ENCODE measurements around the gene EIF3D.

DNA sequence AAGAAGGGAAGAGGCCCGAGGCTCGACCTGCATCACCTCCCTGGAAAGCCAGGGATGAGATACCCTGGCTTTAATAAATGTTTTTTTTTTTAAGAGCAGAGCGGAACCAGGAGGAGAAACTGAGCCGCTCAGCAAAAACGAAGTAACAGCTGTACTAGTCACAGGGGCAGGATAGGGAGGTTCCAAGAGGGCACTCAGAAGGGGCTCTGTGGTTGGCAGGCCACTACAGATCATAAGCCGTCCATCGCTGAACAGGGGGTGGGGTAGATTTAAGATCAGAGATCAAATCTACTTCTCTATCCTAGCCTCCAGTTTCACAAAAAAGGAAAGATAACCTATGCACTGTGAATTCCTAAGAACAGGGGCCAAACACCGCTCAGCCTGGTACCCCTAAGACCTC is 625 bp downstream of the EIF3D start:
- no peak for TF ChIP-seq GATA2 (IDR thresholded peaks at IDR 0.05; ENCODE audit: low read depth, low read length)
- no peak for TF ChIP-seq GATA3 (IDR thresholded peaks at IDR 0.05; ENCODE audit: low read depth, low read length)

Data from SH-SY5Y (cell line).